Measurements from ENCODE around the gene INAVA. TPM values are rescaled to one million over a fixed set of nuclear protein-coding genes. Genes with fewer than 3 reads are reported as not detected.

INAVA gene
- total and polyA plus RNA-seq, 2 of the 13 experiments (the other 11 are each of a cell fraction or from before 2014, with no cell fraction given): 6.0 to 13.5 TPM

DNA sequence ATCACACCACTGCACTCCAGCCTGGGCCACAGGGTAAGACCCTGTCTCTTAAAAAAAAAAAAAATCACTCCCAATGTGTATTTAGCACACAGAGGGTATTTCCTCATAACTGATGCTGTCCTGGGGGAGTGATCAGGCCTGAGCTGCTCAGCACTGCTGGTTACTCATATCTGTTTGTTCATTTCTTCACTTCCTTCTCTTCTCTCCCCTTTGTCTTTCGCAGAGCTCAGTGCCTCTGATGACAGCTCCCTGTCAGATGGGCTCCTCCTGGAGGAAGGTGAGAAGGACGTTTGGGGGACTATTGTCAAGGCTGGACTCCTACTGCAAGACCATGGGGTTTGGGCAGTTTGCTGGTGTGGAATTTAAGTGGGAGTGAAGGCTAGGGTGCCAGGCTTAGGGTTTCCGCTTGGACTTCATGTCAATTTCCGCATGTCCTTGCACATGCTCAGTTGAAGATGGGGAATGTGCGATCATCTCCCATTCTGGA lies 13.0 kb downstream of the INAVA start (continued):
- TF ChIP-seq PHF21A (CRISPR knock-in tag; IDR thresholded peaks at IDR 0.05) (0 out of 2 replicates have a peak, but pooled peaks have one; percentile 41), RFX3 (CRISPR knock-in tag; IDR thresholded peaks at IDR 0.05) (no peak), NFE2L2 (IDR thresholded peaks at IDR 0.05; ENCODE audit: low read length) (no peak), HNF4G (IDR thresholded peaks at IDR 0.05; ENCODE audit: borderline replicate concordance, low read depth, low read length) (no peak), HNF4G (CRISPR knock-in tag; IDR thresholded peaks at IDR 0.05; ENCODE audit: borderline replicate concordance, low read depth) (no peak), SNAI1 (CRISPR knock-in tag; IDR thresholded peaks at IDR 0.05; ENCODE audit: borderline replicate concordance) (no peak), ZNF883 (CRISPR knock-in tag; IDR thresholded peaks at IDR 0.05; ENCODE audit: not compliant biosample characterization) (no peak), RARG (CRISPR knock-in tag; IDR thresholded peaks at IDR 0.05; ENCODE audit: low read depth) (no peak), GATAD1 (CRISPR knock-in tag; IDR thresholded peaks at IDR 0.05) (0 out of 2 replicates have a peak, but pooled peaks have one; percentile 34), ZNF282 (IDR thresholded peaks at IDR 0.05; ENCODE audit: partially characterized antibody) (no peak), SOX13 (IDR thresholded peaks at IDR 0.05) (no peak; the same call in 1 of the 2 replicates), SOX13 (CRISPR knock-in tag; conservative IDR thresholded peaks at IDR 0.05 in 1 of 2, IDR thresholded peaks at IDR 0.05 in 1 of 2) (peak in 1 of 2 experiments; percentile 77; a peak in 2 of 4 replicates), GFI1 (CRISPR knock-in tag; IDR thresholded peaks at IDR 0.05; ENCODE audit: borderline replicate concordance) (peak; percentile 84), IRF2 (CRISPR knock-in tag; IDR thresholded peaks at IDR 0.05) (0 out of 2 replicates have a peak, but pooled peaks have one; percentile 14)
- TF ChIP-seq, protein P1, sequence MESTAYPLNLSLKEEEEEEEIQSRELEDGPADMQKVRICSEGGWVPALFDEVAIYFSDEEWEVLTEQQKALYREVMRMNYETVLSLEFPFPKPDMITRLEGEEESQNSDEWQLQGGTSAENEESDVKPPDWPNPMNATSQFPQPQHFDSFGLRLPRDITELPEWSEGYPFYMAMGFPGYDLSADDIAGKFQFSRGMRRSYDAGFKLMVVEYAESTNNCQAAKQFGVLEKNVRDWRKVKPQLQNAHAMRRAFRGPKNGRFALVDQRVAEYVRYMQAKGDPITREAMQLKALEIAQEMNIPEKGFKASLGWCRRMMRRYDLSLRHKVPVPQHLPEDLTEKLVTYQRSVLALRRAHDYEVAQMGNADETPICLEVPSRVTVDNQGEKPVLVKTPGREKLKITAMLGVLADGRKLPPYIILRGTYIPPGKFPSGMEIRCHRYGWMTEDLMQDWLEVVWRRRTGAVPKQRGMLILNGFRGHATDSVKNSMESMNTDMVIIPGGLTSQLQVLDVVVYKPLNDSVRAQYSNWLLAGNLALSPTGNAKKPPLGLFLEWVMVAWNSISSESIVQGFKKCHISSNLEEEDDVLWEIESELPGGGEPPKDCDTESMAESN (CRISPR knock-in tag; conservative IDR thresholded peaks at IDR 0.05): 0 out of 2 replicates have a peak, but pooled peaks have one; percentile 34
- TF ChIP-seq, protein P2, sequence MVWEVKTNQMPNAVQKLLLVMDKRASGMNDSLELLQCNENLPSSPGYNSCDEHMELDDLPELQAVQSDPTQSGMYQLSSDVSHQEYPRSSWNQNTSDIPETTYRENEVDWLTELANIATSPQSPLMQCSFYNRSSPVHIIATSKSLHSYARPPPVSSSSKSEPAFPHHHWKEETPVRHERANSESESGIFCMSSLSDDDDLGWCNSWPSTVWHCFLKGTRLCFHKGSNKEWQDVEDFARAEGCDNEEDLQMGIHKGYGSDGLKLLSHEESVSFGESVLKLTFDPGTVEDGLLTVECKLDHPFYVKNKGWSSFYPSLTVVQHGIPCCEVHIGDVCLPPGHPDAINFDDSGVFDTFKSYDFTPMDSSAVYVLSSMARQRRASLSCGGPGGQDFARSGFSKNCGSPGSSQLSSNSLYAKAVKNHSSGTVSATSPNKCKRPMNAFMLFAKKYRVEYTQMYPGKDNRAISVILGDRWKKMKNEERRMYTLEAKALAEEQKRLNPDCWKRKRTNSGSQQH (CRISPR knock-in tag; IDR thresholded peaks at IDR 0.05; ENCODE audit: low read depth): no peak
- TF ChIP-seq, protein P3, sequence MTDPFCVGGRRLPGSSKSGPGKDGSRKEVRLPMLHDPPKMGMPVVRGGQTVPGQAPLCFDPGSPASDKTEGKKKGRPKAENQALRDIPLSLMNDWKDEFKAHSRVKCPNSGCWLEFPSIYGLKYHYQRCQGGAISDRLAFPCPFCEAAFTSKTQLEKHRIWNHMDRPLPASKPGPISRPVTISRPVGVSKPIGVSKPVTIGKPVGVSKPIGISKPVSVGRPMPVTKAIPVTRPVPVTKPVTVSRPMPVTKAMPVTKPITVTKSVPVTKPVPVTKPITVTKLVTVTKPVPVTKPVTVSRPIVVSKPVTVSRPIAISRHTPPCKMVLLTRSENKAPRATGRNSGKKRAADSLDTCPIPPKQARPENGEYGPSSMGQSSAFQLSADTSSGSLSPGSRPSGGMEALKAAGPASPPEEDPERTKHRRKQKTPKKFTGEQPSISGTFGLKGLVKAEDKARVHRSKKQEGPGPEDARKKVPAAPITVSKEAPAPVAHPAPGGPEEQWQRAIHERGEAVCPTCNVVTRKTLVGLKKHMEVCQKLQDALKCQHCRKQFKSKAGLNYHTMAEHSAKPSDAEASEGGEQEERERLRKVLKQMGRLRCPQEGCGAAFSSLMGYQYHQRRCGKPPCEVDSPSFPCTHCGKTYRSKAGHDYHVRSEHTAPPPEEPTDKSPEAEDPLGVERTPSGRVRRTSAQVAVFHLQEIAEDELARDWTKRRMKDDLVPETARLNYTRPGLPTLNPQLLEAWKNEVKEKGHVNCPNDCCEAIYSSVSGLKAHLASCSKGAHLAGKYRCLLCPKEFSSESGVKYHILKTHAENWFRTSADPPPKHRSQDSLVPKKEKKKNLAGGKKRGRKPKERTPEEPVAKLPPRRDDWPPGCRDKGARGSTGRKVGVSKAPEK (CRISPR knock-in tag; IDR thresholded peaks at IDR 0.05; ENCODE audit: borderline replicate concordance): no peak
- TF ChIP-seq, protein P4, sequence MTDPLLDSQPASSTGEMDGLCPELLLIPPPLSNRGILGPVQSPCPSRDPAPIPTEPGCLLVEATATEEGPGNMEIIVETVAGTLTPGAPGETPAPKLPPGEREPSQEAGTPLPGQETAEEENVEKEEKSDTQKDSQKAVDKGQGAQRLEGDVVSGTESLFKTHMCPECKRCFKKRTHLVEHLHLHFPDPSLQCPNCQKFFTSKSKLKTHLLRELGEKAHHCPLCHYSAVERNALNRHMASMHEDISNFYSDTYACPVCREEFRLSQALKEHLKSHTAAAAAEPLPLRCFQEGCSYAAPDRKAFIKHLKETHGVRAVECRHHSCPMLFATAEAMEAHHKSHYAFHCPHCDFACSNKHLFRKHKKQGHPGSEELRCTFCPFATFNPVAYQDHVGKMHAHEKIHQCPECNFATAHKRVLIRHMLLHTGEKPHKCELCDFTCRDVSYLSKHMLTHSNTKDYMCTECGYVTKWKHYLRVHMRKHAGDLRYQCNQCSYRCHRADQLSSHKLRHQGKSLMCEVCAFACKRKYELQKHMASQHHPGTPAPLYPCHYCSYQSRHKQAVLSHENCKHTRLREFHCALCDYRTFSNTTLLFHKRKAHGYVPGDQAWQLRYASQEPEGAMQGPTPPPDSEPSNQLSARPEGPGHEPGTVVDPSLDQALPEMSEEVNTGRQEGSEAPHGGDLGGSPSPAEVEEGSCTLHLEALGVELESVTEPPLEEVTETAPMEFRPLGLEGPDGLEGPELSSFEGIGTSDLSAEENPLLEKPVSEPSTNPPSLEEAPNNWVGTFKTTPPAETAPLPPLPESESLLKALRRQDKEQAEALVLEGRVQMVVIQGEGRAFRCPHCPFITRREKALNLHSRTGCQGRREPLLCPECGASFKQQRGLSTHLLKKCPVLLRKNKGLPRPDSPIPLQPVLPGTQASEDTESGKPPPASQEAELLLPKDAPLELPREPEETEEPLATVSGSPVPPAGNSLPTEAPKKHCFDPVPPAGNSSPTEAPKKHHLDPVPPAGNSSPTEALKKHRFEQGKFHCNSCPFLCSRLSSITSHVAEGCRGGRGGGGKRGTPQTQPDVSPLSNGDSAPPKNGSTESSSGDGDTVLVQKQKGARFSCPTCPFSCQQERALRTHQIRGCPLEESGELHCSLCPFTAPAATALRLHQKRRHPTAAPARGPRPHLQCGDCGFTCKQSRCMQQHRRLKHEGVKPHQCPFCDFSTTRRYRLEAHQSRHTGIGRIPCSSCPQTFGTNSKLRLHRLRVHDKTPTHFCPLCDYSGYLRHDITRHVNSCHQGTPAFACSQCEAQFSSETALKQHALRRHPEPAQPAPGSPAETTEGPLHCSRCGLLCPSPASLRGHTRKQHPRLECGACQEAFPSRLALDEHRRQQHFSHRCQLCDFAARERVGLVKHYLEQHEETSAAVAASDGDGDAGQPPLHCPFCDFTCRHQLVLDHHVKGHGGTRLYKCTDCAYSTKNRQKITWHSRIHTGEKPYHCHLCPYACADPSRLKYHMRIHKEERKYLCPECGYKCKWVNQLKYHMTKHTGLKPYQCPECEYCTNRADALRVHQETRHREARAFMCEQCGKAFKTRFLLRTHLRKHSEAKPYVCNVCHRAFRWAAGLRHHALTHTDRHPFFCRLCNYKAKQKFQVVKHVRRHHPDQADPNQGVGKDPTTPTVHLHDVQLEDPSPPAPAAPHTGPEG (CRISPR knock-in tag; IDR thresholded peaks at IDR 0.05): no peak
